ENCODE results near the gene TAX1BP1.
"Not testable (repeated sequence)": the region's sequence is repeated elsewhere in the genome, so short reads cannot be mapped to it uniquely, and the experiment has no call there.

The TAX1BP1 gene

GRCh38 chr7:27840760-27841364 is 100.9 kb downstream of the TAX1BP1 start:
- Mint-ChIP-seq H3K27ac (no peak overlapping the region), H3K4me3 (no peak overlapping the region), H3K9me3 (no peaks in the 10 kb centered on the region), H3K4me1 (peaks cover 31% of the 10 kb centered on the region), H3K36me3 (peaks cover 31% of the 10 kb centered on the region)
- ATAC-seq (no peak), DNase-seq (ENCODE audit: low spot score in 2 of 2) (no peak)

- ATAC-seq (no peak), DNase-seq (ENCODE audit: low spot score in 2 of 2) (no peak)
- Mint-ChIP-seq H3K4me3 (no peak overlapping the region), H3K9me3 (no peaks in the 10 kb centered on the region), H3K4me1 (peaks cover 21% of the 10 kb centered on the region), H3K36me3 (peaks cover 26% of the 10 kb centered on the region), H3K27ac (no peak overlapping the region)
Observed at GRCh38 chr7:27842094-27842692, 102.2 kb downstream of the TAX1BP1 start.

DNA sequence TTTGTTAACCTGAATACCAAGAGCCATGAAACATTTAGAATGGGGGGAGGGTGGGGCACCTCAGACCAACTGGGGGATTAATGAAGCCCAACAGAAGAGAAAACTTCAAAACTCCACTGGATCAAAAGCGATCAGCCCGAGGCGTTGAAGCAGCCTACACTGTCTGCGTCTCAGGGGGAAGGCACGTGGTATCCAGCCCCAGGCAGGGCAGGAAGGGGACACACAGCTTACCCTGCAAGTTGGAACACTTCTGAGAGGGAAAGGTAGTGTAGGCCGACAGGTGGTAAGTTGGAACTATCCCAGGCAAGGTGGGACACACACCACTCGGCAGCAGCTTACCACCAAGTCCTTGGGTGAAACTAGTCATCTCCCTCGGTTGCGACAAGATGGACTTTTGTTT is 102.9 kb downstream of the TAX1BP1 start:
- no peak overlapping the region for H3K27ac Mint-ChIP-seq
- peaks cover 21% of the 10 kb centered on the region for H3K36me3 Mint-ChIP-seq

GRCh38 chr7:27843584-27844305 is 103.8 kb downstream of the TAX1BP1 start:
- DNase-seq (ENCODE audit: low spot score in 2 of 2) (no peak), ATAC-seq (no peak)
- no peak overlapping the region for H3K4me3 Mint-ChIP-seq
- peaks cover 15% of the 10 kb centered on the region for H3K36me3 Mint-ChIP-seq
- H3K4me1 Mint-ChIP-seq: peaks cover 12% of the 10 kb centered on the region
- H3K9me3 Mint-ChIP-seq: no peaks in the 10 kb centered on the region
- H3K27ac Mint-ChIP-seq: no peak overlapping the region

More for the DNA sequence above, 102.9 kb downstream of the TAX1BP1 start:
- ATAC-seq (no peak), DNase-seq (ENCODE audit: low spot score in 2 of 2) (no peak)
- Mint-ChIP-seq H3K4me1 (peaks cover 17% of the 10 kb centered on the region), H3K4me3 (no peak overlapping the region), H3K9me3 (no peaks in the 10 kb centered on the region)

GRCh38 chr7:27846388-27846787 is 106.4 kb downstream of the TAX1BP1 start:
- no peaks in the 10 kb centered on the region for H3K4me1 Mint-ChIP-seq
- H3K9me3 Mint-ChIP-seq: no peaks in the 10 kb centered on the region
- peak; percentile 91 for ATAC-seq
- H3K36me3 Mint-ChIP-seq: no peaks in the 10 kb centered on the region
- no peak for DNase-seq (ENCODE audit: low spot score in 2 of 2)
- H3K4me3 Mint-ChIP-seq: no peak overlapping the region
- H3K27ac Mint-ChIP-seq: no peak overlapping the region

GRCh38 chr7:27850531-27850930 is 110.6 kb downstream of the TAX1BP1 start:
- ATAC-seq (no peak), DNase-seq (ENCODE audit: low spot score in 2 of 2) (no peak)
- no peak overlapping the region for H3K27ac Mint-ChIP-seq
- peaks cover 6% of the 10 kb centered on the region for H3K9me3 Mint-ChIP-seq
- H3K4me1 Mint-ChIP-seq: peaks cover 6% of the 10 kb centered on the region
- no peak overlapping the region for H3K4me3 Mint-ChIP-seq
- H3K36me3 Mint-ChIP-seq: peaks cover 5% of the 10 kb centered on the region

DNA sequence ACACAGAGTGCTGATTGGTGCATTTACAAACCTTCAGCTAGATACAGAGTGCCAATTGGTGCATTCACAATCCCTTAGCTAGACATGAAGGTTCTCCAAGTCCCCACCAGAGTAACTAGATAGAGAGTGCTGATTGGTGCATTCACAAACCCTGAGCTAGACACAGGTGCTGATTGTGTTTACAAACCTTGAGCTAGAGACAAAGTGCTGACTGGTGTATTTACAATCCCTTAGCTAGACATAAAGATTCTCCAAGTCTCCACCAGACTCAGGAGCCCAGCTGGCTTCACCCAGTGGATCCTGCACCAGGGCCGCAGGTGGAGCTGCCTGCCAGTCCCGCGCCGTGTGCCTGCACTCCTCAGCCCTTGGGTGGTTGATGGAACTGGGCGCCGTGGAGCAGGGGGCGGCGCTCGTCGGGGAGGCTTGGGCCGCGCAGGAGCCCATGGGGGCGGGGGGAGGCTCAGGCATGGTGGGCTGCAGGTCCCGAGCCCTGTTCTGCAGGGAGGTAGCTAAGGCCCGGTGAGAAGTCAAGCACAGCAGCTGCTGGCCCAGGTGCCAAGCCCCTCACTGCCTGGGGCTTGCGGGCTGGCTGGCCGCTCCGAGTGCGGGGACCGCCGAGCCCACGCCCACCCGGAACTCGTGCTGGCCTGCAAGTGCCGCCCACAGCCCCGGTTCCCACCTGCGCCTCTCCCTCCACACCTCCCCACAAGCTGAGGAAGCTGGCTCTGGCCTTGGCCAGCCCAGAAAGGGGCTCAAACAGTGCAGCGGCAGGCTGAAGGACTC is 116.9 kb downstream of the TAX1BP1 start:
- H3K4me3 Mint-ChIP-seq; H3K27ac Mint-ChIP-seq; DNase-seq (ENCODE audit: low spot score in 2 of 2); ATAC-seq; H3K36me3 Mint-ChIP-seq; H3K9me3 Mint-ChIP-seq: not testable (repeated sequence)
- peaks cover 15% of the 10 kb centered on the region for H3K4me1 Mint-ChIP-seq

- peak overlapping the region; percentile 81 for H3K27ac Mint-ChIP-seq
- H3K36me3 Mint-ChIP-seq: peaks cover 5% of the 10 kb centered on the region
- DNase-seq (ENCODE audit: low spot score in 2 of 2): no peak
- ATAC-seq: no peak
- no peaks in the 10 kb centered on the region for H3K9me3 Mint-ChIP-seq
- H3K4me3 Mint-ChIP-seq: no peak overlapping the region
- H3K4me1 Mint-ChIP-seq: peaks cover 23% of the 10 kb centered on the region
Observed at GRCh38 chr7:27860800-27861199, 120.8 kb downstream of the TAX1BP1 start.

GRCh38 chr7:27861747-27862146 is 121.8 kb downstream of the TAX1BP1 start:
- DNase-seq (ENCODE audit: low spot score in 2 of 2) (no peak), ATAC-seq (no peak)
- Mint-ChIP-seq H3K27ac (peak overlapping the region; percentile 81), H3K9me3 (no peaks in the 10 kb centered on the region), H3K4me1 (peaks cover 31% of the 10 kb centered on the region), H3K36me3 (peaks cover 5% of the 10 kb centered on the region), H3K4me3 (no peak overlapping the region)

DNA sequence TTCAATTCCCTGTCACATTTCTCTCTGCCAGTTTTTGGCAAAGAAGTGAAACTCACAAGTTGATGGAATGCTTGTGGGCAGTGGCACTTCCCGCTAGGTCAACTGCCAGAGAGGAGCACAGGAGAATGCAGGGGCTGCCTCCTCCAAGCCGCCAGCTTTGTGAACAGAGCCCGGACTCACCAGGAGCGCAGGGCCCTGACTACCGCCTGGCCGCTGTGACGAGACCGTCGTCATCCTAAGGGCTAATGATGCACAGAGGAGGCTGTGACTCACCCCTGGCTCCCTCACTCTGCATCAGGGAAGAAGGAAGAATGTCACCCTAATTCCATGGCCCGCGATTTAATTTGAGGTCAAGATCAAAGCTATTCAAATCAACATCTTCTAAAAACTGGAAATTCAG is 123.9 kb downstream of the TAX1BP1 start:
- Mint-ChIP-seq H3K9me3 (no peaks in the 10 kb centered on the region), H3K36me3 (peaks cover 5% of the 10 kb centered on the region)

GRCh38 chr7:27866256-27866655 is 126.3 kb downstream of the TAX1BP1 start:
- ATAC-seq (peak; percentile 26), DNase-seq (ENCODE audit: low spot score in 2 of 2) (no peak)
- peaks cover 5% of the 10 kb centered on the region for H3K36me3 Mint-ChIP-seq
- H3K4me1 Mint-ChIP-seq: peaks cover 39% of the 10 kb centered on the region
- H3K4me3 Mint-ChIP-seq: no peak overlapping the region
- H3K9me3 Mint-ChIP-seq: no peaks in the 10 kb centered on the region
- peak overlapping the region; percentile 52 for H3K27ac Mint-ChIP-seq

More for the DNA sequence above, 123.9 kb downstream of the TAX1BP1 start:
- DNase-seq (ENCODE audit: low spot score in 2 of 2) (no peak), ATAC-seq (no peak)
- H3K27ac Mint-ChIP-seq: no peak overlapping the region
- H3K4me1 Mint-ChIP-seq: peaks cover 44% of the 10 kb centered on the region
- no peak overlapping the region for H3K4me3 Mint-ChIP-seq

DNA sequence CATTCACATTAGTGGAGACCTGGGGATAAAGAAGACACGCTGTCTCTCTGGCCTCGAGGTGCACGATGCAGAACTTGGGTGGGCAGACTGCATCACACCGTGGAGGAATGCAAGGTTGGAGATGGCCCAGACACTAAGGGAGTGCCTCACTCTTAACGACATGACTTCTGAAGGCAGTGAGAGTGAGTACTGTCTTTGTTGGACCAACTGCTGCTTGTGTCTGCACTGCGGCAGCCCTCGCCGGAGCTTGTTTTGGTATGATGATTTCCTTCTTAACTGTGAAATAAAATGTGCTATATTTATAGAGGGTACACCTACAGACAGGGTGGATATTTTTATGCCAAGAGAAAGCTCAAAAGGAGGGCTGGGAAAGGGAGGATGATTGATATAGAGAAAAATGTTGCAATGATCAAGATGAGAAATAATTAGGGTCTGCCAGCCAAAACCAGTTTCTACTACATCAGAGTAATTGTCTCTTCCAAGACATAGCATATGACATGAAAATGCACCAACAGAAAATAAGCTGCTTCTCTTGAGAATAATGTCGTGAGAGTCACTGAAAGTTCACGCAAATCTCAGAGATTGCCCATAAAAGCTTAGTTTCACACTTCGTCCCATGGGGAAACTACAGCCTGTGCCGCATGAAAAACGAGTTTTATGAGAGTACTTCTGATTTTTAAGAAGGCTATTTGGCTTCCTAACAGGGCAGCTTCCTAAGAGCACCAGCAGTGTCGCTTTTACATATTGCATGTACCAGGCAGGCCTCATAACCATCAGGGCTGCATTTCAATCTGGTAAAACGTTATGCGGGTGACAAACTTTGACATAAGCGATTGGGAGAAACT is 127.1 kb downstream of the TAX1BP1 start:
- Mint-ChIP-seq H3K27ac (peak overlapping the region; percentile 52), H3K4me1 (peaks cover 34% of the 10 kb centered on the region)

DNA sequence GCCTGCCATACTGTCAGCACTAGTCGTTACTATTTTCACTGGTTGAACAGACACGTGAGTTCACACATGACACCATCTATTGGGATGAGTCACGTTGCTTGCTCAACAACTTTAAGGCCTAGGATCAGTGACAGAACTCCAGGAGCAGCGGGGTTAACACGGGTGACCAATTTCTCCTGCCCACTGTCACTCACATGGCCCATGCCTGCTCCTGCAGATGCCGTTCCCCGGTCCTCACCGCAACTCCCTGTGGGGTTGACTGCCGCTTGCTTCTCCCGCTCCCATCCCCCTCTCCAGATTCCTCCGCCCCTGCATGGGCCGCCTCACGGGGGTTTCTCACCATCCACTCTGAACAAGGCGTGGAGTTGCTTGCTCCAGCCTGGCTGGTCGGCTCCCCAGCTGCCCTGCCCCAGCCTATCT is 128.2 kb downstream of the TAX1BP1 start:
- DNase-seq (ENCODE audit: low spot score in 2 of 2) (no peak), ATAC-seq (no peak)
- peak overlapping the region; percentile 59 for H3K27ac Mint-ChIP-seq
- peaks cover 33% of the 10 kb centered on the region for H3K4me1 Mint-ChIP-seq
- H3K9me3 Mint-ChIP-seq: no peaks in the 10 kb centered on the region
- peaks cover 5% of the 10 kb centered on the region for H3K36me3 Mint-ChIP-seq
- H3K4me3 Mint-ChIP-seq: no peak overlapping the region

More for the DNA sequence above, 127.1 kb downstream of the TAX1BP1 start:
- H3K36me3 Mint-ChIP-seq: peaks cover 5% of the 10 kb centered on the region
- no peaks in the 10 kb centered on the region for H3K9me3 Mint-ChIP-seq
- no peak for DNase-seq (ENCODE audit: low spot score in 2 of 2)
- no peak for ATAC-seq
- no peak overlapping the region for H3K4me3 Mint-ChIP-seq

DNA sequence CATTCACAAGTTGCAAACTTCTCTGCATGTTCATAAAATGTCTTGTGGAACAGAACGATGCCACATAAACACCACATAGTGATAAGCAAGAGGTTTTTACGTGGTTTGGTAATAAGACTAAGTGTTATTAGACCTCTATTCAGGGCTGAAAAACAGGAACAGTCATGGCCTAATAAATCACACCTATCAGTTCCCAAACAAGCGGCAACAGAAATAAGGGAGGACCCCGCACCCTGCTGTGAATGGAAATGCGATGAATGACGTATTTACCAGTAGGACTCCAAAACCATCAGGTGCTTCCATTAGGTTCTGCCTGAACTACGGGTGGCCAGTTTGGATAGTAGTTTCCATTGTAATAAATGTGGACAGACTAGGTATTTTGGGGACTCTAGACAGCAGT is 129.1 kb downstream of the TAX1BP1 start:
- Mint-ChIP-seq H3K36me3 (peaks cover 5% of the 10 kb centered on the region), H3K9me3 (no peaks in the 10 kb centered on the region), H3K4me1 (peaks cover 27% of the 10 kb centered on the region), H3K27ac (no peak overlapping the region), H3K4me3 (no peak overlapping the region)
- ATAC-seq (no peak), DNase-seq (ENCODE audit: low spot score in 2 of 2) (no peak)

All from stimulated activated effector memory CD8-positive, alpha-beta T cell treated with anti-CD3 and anti-CD28 coated beads, Interleukin-12 subunit alpha, Interleukin-12 subunit beta, amount 100 ng/mL, for 72 hours (primary cell).